SU-DHL-6 (cell line): ENCODE results near the gene PLCB1.
"Not testable (repeated sequence)": the region's sequence is repeated elsewhere in the genome, so short reads cannot be mapped to it uniquely, and the experiment has no call there.

Experiments
- CTCF ChIP-seq: fragments of 200-600 bp; sonication (generic); IDR thresholded peaks from one replicate; pipeline ENCODE4 v1.5.1; 2017; ENCODE audit warnings: antibody characterized with exemption, mild to moderate bottlenecking, low read length, moderate library complexity; ENCODE audit not compliant: insufficient read depth, poor library complexity, severe bottlenecking
- EZH2phosphoT487 ChIP-seq: fragments of 200-600 bp; sonication (generic), shearing (Covaris generic); conservative IDR thresholded peaks from 2 replicates; pipeline ENCODE4 v1.6.1; 2018; ENCODE audit warnings: mild to moderate bottlenecking, antibody characterized with exemption, low read length, moderate library complexity, mixed read lengths

GRCh38 chr20:8853211-8853610 is 721.1 kb downstream of the PLCB1 start:
- not testable (repeated sequence) for TF ChIP-seq CTCF, EZH2phosphoT487
